HEK293 (cell line): ENCODE results near the gene CPNE5.
A peak's percentile ranks its signal among the peaks of the same experiment; 100 is the strongest.

Experiments
- CTCF ChIA-PET: fragments of 350-600 bp; formaldehyde crosslinking; extraction: SDS; loops from one replicate; lab custom pipeline; 2021; ENCODE audit warnings: antibody characterized with exemption; lab: Yijun Ruan, JAX
- POLR2A ChIA-PET: fragments of 300-600 bp; formaldehyde crosslinking; extraction: SDS; loops from one replicate; lab custom pipeline; 2020; ENCODE audit warnings: antibody characterized with exemption, inconsistent platforms; lab: Yijun Ruan, JAX
- H3K27ac ChIP-seq: fragments of 200-500 bp; sonication (Bioruptor generic); 2 replicates; pipeline ENCODE4 v1.5.1; 2014; ENCODE audit warnings: low read depth, low read length, control low read depth, inconsistent platforms; ENCODE audit errors: extremely low read depth
- H3K36me3 ChIP-seq, 2 experiments: fragments of 200-500 bp in 1 of 2; sonication (Bioruptor generic) in 1 of 2; 1 replicate in 1 of 2; 2 replicates in 1 of 2; pipeline ENCODE4 v1.5.1; 2014 to 2017; ENCODE audit warnings: inconsistent platforms in 2 of 2, low read length in 2 of 2; ENCODE audit not compliant: control insufficient read depth in 2 of 2, insufficient read depth in 1 of 2
- H3K4me1 ChIP-seq: fragments of 200-500 bp; sonication (Bioruptor generic); 2 replicates; pipeline ENCODE4 v1.5.1; 2014; ENCODE audit warnings: mild to moderate bottlenecking, low read length, inconsistent platforms; ENCODE audit not compliant: control insufficient read depth, insufficient read depth
- H3K4me3 ChIP-seq: 2 replicates; pipeline ENCODE4 v1.5.1; 2011; ENCODE audit warnings: low read depth, mild to moderate bottlenecking, control low read depth, low read length, moderate library complexity
- H3K9me3 ChIP-seq: fragments of 200-500 bp; sonication (Bioruptor generic); 2 replicates; pipeline ENCODE4 v1.5.1; 2014; ENCODE audit warnings: low read depth, low read length, inconsistent platforms; ENCODE audit not compliant: control insufficient read depth, insufficient read depth
- EGR2 ChIP-seq: fragments of 450-650 bp; formaldehyde crosslinking; IDR thresholded peaks from 2 replicates; pipeline ENCODE4 v1.5.1; 2016; ENCODE audit warnings: low read depth, missing biosample characterization, missing genetic modification characterization
- HOXD13 ChIP-seq: sonication (generic); formaldehyde crosslinking; IDR thresholded peaks from 2 replicates; pipeline ENCODE4 v1.8.0; 2022; ENCODE audit warnings: missing genetic modification reagents, borderline replicate concordance
- MZF1 ChIP-seq: fragments of 450-650 bp; formaldehyde crosslinking; IDR thresholded peaks from 2 replicates; pipeline ENCODE4 v1.5.1; 2017; ENCODE audit warnings: missing biosample characterization, missing genetic modification characterization, borderline replicate concordance
- OSR2 ChIP-seq: fragments of 450-650 bp; formaldehyde crosslinking; IDR thresholded peaks from 2 replicates; pipeline ENCODE4 v1.5.1; 2016; ENCODE audit warnings: missing biosample characterization, missing genetic modification characterization
- SETDB1 ChIP-seq: IDR thresholded peaks from one replicate; pipeline ENCODE4 v1.6.1; 2017; ENCODE audit warnings: mild to moderate bottlenecking, low read length, moderate library complexity, mixed read lengths; ENCODE audit not compliant: insufficient read length
- TCF7L2 ChIP-seq: IDR thresholded peaks from 2 replicates; pipeline ENCODE4 v1.6.1; 2011; ENCODE audit warnings: low read depth, mild to moderate bottlenecking, inconsistent platforms, low read length, moderate library complexity, borderline replicate concordance
- WT1 ChIP-seq: fragments of 450-650 bp; formaldehyde crosslinking; IDR thresholded peaks from 2 replicates; pipeline ENCODE4 v1.5.1; 2016; ENCODE audit warnings: missing biosample characterization, missing genetic modification characterization
- ZBTB1 ChIP-seq: fragments of 450-650 bp; formaldehyde crosslinking; IDR thresholded peaks from 2 replicates; pipeline ENCODE4 v1.5.1; 2016; ENCODE audit warnings: missing biosample characterization, missing genetic modification characterization
- ZFHX2 ChIP-seq: fragments of 450-650 bp; formaldehyde crosslinking; conservative IDR thresholded peaks from 2 replicates; pipeline ENCODE4 v1.5.1; 2016; ENCODE audit warnings: missing biosample characterization, missing genetic modification characterization
- ZNF132 ChIP-seq: fragments of 450-650 bp; formaldehyde crosslinking; IDR thresholded peaks from 2 replicates; pipeline ENCODE4 v1.5.1; 2017; ENCODE audit warnings: missing biosample characterization, missing genetic modification characterization, borderline replicate concordance
- ZNF2 ChIP-seq: fragments of 450-650 bp; formaldehyde crosslinking; IDR thresholded peaks from 2 replicates; pipeline ENCODE4 v1.5.1; 2016; ENCODE audit warnings: missing biosample characterization, missing genetic modification characterization
- ZNF248 ChIP-seq: fragments of 450-650 bp; formaldehyde crosslinking; IDR thresholded peaks from 2 replicates; pipeline ENCODE4 v1.5.1; 2017; ENCODE audit warnings: missing biosample characterization, missing genetic modification characterization
- ZNF341 ChIP-seq: fragments of 450-650 bp; formaldehyde crosslinking; IDR thresholded peaks from 2 replicates; pipeline ENCODE4; 2016; ENCODE audit warnings: low read depth, missing biosample characterization, missing genetic modification characterization
- ZNF37A ChIP-seq: fragments of 450-650 bp; IDR thresholded peaks from 2 replicates; pipeline ENCODE4 v1.5.1; 2018; ENCODE audit warnings: missing biosample characterization, missing genetic modification characterization
- ZNF391 ChIP-seq: fragments of 450-650 bp; formaldehyde crosslinking; IDR thresholded peaks from 2 replicates; pipeline ENCODE4 v1.5.1; 2016; ENCODE audit warnings: low read depth, missing biosample characterization, missing genetic modification characterization, borderline replicate concordance
- ZNF433 ChIP-seq: fragments of 450-650 bp; formaldehyde crosslinking; IDR thresholded peaks from 2 replicates; pipeline ENCODE4 v1.5.1; 2016; ENCODE audit warnings: missing biosample characterization, missing genetic modification characterization, low read depth
- ZNF510 ChIP-seq: fragments of 450-650 bp; formaldehyde crosslinking; IDR thresholded peaks from 2 replicates; pipeline ENCODE4 v1.5.1; 2018; ENCODE audit warnings: mild to moderate bottlenecking, missing genetic modification characterization, missing biosample characterization; ENCODE audit not compliant: insufficient replicate concordance
- ZNF544 ChIP-seq: fragments of 450-650 bp; formaldehyde crosslinking; IDR thresholded peaks from 2 replicates; pipeline ENCODE4 v1.5.0; 2017; ENCODE audit warnings: missing biosample characterization, missing genetic modification characterization
- ZNF596 ChIP-seq: fragments of 450-650 bp; IDR thresholded peaks from 2 replicates; pipeline ENCODE4 v1.5.0; 2018; ENCODE audit warnings: missing biosample characterization, mild to moderate bottlenecking, missing genetic modification characterization, moderate library complexity
- ZNF623 ChIP-seq: fragments of 450-650 bp; formaldehyde crosslinking; IDR thresholded peaks from 2 replicates; pipeline ENCODE4 v1.5.1; 2016; ENCODE audit warnings: missing biosample characterization, missing genetic modification characterization
- ZNF777 ChIP-seq: fragments of 450-650 bp; formaldehyde crosslinking; IDR thresholded peaks from 2 replicates; pipeline ENCODE4 v1.5.1; 2017; ENCODE audit warnings: missing biosample characterization, missing genetic modification characterization, borderline replicate concordance
- ZNF791 ChIP-seq: fragments of 450-650 bp; formaldehyde crosslinking; IDR thresholded peaks from 2 replicates; pipeline ENCODE4 v1.5.1; 2016; ENCODE audit warnings: missing biosample characterization, missing genetic modification characterization

Gene CPNE5

GRCh38 chr6:36787210-36787609 lies 52.0 kb downstream of the CPNE5 start:
- TF ChIP-seq ZFHX2 (tag by site-specific recombination) (0 out of 2 replicates have a peak, but pooled peaks have one; percentile 8), ZNF623 (tag by site-specific recombination) (peak; percentile 98), ZNF544 (tag by site-specific recombination) (no peak), ZNF433 (tag by site-specific recombination) (no peak), ZNF791 (tag by site-specific recombination) (no peak), HOXD13 (CRISPR knock-in tag) (no peak), ZBTB1 (no peak), EGR2 (tag by site-specific recombination) (0 out of 2 replicates have a peak, but pooled peaks have one; percentile 21), SETDB1 (no peak), MZF1 (tag by site-specific recombination) (no peak)
- TF ChIP-seq, all 188 proteins: peak for 3
- no peaks in the 10 kb centered on the region for H3K9me3 ChIP-seq
- H3K36me3 ChIP-seq, result no peaks in the 10 kb centered on the region
- no peaks in the 10 kb centered on the region for H3K4me1 ChIP-seq
- ChIA-PET CTCF (interaction anchor here (0.7 to 10.6 kb wide), 2 partner anchors 63 to 406 kb away, joined by 3 to 119 read pairs; no protein-coding TSS in a partner anchor), POLR2A (no interaction called here)
- no peak overlapping the region for H3K27ac ChIP-seq
- no peak overlapping the region for H3K4me3 ChIP-seq

- POLR2A ChIA-PET, result no interaction called here
- CTCF ChIA-PET, result interaction anchor here (0.6 to 10.6 kb wide), 7 partner anchors 12 to 100 kb away, joined by 3 to 182 read pairs (median 3); no protein-coding TSS in a partner anchor
- TF ChIP-seq ZNF132 (tag by site-specific recombination), result no peak
These were observed 53.1 kb downstream of the CPNE5 start for GRCh38 chr6:36786055-36786675.

GRCh38 chr6:36784376-36784636 lies 54.9 kb downstream of the CPNE5 start:
- TF ChIP-seq ZNF391 (tag by site-specific recombination), result no peak
- TF ChIP-seq ZNF37A, result no peak
- no peak for TF ChIP-seq ZNF596 (tag by site-specific recombination)
- no peak for TF ChIP-seq ZNF2 (tag by site-specific recombination)
- TF ChIP-seq ZNF777 (tag by site-specific recombination), result no peak
- no peak for TF ChIP-seq ZNF341
- no peak for TF ChIP-seq WT1
- TF ChIP-seq ZNF510 (tag by site-specific recombination), result no peak
- no peak for TF ChIP-seq ZNF248 (tag by site-specific recombination)
- TF ChIP-seq OSR2 (tag by site-specific recombination), result no peak
- TF ChIP-seq TCF7L2, result no peak
- Histone ChIP-seq H3K36me3 (no peaks in the 10 kb centered on the region), H3K27ac (no peak overlapping the region), H3K4me3 (no peak overlapping the region), H3K9me3 (no peaks in the 10 kb centered on the region), H3K4me1 (no peaks in the 10 kb centered on the region)
- POLR2A ChIA-PET, result no interaction called here
- CTCF ChIA-PET, result interaction anchor here (0.6 to 10.6 kb wide), 14 partner anchors 8 to 234 kb away, joined by 3 to 182 read pairs (median 8); partner anchors contain the start of gene PPIL1

More at GRCh38 chr6:36786055-36786675, 53.1 kb downstream of the CPNE5 start:
- no peak overlapping the region for H3K27ac ChIP-seq
- no peaks in the 10 kb centered on the region for H3K4me1 ChIP-seq
- H3K9me3 ChIP-seq, result no peaks in the 10 kb centered on the region
- no peaks in the 10 kb centered on the region for H3K36me3 ChIP-seq
- H3K4me3 ChIP-seq, result no peak overlapping the region
